ACHN (cell line): Measurements from ENCODE around the gene ADAM30.
"Not testable (repeated sequence)": the region's sequence is repeated elsewhere in the genome, so short reads cannot be mapped to it uniquely, and the experiment has no call there.

ENCODE experiments used
- DNase-seq: peaks from one replicate; pipeline ENCODE4 v3.0.0-alpha.2; 2015
- in situ Hi-C: cut with HindIII; loops from 2 replicates; pipeline ENCODE4 v1.10.0; 2017; ENCODE audit warnings: low sequenced_read_pairs, low pct_ligation_motif_present, low pct_unique_long_range_greater_than_20kb

The ADAM30 gene

GRCh38 chr1:119883826-119884225 is 12.5 kb downstream of the ADAM30 start:
- DNase-seq = no peak
- in situ Hi-C loops = no loop called here

- in situ Hi-C loops = no loop called here
- DNase-seq = no peak
Measured at GRCh38 chr1:119882132-119883049, 13.9 kb downstream of the ADAM30 start.

DNA sequence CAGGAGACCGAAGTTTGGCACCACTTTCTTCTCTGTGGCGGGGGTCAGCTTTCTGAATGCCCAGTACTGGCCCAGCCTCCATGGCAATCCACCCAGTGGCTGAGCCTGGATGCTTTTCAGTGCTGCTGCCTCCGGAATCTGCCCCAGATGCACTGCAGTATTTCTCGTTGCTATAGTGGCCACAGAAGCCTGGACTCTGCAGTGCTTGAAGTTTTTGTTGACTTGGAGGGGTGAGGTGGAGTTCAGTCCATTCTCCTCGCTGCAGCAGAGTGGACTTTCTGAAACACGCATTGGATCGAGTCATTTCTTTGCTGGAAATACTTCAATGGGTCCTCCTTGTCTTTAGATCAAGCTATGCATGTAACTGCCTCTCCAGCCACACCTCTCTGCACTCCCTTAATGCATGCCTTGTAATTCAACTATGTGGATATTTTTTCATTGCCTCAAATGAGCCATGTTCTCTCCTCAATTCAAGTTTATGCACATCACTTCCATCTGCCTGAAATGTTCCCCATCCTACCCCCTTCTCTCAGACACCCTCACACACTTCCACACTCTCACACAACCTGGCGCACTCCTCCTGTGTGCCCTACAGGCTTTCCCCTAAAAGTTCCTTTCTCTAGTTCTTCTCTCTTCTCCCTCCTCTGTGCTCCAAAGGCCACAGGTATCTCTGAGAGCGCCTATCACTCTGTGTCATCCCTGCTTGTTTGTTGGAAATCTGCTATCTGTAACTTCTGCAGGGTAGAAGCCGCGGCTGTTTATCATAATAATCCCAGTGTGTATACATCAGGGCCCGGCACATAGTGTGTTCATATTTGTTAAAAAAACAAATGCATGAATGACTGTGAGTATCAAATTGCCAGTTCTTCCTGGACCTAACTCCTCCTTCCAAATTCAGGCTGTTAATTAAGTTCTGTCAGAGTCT is 16.5 kb downstream of the ADAM30 start:
- no peak for DNase-seq
- in situ Hi-C loops = no loop called here

- in situ Hi-C loops = no loop called here
- no peak for DNase-seq
Measured at GRCh38 chr1:119878171-119878570, 18.1 kb downstream of the ADAM30 start.

DNA sequence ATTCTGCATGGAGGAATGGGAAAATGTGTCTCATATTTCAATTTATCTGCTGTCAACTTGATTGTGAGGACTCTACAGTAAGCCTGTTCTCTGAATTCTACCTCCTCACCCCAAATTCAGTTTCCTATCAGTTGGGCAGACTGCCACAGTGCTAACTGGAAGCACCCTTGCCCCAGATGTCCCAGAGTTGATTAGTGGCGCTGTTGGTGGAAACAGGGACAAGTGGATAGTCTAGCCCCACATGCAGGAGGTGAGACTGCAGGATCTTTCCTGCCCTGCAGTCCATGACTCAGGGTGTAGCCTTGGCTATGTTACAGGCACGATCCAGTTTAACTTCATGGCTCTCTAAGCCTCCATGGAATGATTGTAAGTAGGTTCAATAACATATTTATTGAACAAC is 22.1 kb downstream of the ADAM30 start:
- DNase-seq = no peak
- in situ Hi-C loops = no loop called here

DNA sequence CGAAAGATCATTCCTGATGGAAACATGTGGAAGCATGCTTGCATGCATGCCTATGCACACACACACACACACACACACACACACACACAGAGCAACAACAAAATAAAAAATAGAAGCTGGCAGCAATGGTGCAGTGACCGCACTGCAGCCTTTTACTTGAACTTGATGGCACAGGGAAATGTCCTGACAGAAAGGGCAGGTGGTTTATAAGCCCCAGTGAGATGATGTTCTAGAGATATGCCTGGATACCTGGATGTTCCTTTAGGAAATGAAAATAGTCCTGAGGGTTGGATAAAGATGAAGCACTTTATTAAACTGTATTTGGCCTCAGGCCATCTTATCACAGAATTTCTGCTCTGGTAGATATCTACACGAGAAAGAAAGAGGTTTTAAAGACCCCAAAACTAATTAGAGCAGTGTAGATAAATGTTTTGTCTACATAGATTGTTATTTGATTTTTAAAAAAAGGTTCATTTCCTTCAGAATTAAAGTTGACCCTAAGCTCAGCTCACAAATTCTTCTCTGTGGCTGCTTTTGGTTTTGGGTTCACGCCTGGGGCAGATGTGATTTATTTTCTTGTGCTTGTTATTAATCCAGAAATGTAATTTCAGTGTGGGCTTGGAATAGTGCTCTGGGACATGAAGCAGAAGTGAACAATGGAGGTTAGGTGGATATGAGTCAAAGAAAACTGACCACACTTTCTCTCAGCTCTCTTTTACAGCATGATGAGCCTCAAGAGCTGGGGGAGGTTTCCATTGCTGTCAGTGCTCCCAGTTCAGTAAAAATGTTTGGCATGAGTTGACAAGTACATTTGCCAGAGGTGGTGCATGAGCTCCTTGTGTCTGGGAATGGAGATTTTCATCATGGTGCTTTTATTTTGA is 22.9 kb downstream of the ADAM30 start:
- no peak for DNase-seq
- in situ Hi-C loops = no loop called here

DNA sequence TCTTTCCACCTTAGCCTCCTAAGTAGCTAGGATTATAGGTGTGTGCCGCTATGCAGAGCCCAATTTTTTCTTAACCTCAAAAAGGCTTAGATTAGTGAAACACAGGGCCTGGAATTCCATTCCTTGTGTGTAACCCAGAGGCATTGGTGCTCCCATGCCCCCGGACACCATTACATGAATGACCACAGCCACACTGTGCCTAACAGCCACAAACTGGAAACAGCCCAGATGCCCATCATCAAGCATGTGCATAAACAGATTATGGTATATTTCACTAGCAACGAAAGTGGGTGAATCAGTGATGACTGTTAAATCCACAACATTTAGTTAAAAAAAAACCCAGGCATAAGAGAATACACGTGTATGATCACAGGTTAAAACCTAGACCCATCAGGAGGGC is 24.4 kb downstream of the ADAM30 start:
- no peak for DNase-seq
- in situ Hi-C loops = no loop called here

GRCh38 chr1:119870917-119871596 is 25.3 kb downstream of the ADAM30 start:
- DNase-seq = peak; percentile 79
- in situ Hi-C loops = no loop called here

- DNase-seq = no peak
- in situ Hi-C loops = no loop called here
Measured at GRCh38 chr1:119869995-119870394, 26.3 kb downstream of the ADAM30 start.

DNA sequence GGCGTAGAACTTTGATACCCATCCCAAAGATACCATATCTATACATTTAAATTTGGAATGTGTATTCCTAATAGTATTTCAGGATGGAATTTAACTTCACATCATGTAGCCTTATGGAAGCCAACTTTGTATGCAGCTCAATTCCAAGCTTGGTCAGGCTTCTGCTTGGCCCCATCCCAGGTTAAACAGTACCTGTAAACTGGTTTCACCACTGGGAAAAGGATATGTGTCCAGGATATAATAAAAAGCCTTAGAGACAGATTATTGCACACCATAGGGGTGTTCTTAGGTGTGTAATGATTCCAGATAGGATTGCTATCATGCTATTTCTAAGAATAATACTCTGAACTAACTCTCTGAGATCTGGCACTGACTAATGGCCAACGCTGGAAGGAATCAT is 28.1 kb downstream of the ADAM30 start:
- in situ Hi-C loops = no loop called here
- no peak for DNase-seq

- DNase-seq = no peak
- in situ Hi-C loops = no loop called here
Measured at GRCh38 chr1:119866451-119866850, 29.9 kb downstream of the ADAM30 start.

DNA sequence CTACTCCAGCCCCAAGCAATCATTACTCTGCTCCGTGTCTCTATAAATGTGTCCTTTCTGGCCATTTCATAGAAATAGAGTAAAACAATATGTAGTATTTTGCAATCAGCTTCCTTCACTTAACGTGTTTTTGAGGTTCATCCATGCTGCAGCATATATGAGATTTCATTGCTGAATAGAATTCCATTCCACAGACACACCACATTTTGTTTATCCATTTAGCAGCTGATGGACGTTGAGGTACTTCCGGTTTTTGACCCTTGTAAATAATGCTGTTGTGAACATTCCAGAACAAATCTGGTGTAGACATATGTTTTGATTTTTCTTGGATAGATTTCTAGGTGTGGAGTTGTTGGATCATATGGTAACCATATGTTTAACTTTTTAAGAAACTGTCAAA is 30.7 kb downstream of the ADAM30 start:
- in situ Hi-C loops = no loop called here
- DNase-seq = no peak

DNA sequence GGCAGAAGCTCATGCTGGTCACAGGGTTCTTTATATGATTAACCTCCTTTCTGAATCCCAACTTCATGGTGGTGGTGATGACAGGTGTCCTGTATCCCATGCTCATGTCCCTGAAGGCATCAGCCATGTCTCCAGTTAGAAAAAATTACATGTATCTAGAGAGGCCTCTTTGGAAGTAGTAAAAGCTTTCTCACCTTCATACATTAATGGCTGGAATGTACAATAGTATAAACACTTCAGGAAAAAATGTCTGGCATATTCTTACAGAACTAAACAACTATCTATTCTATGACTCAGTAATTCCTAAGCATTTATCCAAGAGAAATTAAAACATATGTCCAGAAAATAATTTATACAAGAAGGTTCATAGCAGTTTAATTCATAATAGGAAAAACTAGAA is 34.0 kb downstream of the ADAM30 start:
- no peak for DNase-seq
- in situ Hi-C loops = no loop called here

GRCh38 chr1:119861547-119861946 is 34.8 kb downstream of the ADAM30 start:
- DNase-seq = no peak
- in situ Hi-C loops = no loop called here

- in situ Hi-C loops = no loop called here
- DNase-seq = peak; percentile 41
Measured at GRCh38 chr1:119859647-119860046, 36.7 kb downstream of the ADAM30 start.

- in situ Hi-C loops, DNase-seq: not testable (repeated sequence)
Measured at GRCh38 chr1:119858556-119859214, 37.6 kb downstream of the ADAM30 start.

GRCh38 chr1:119858126-119858525 is 38.2 kb downstream of the ADAM30 start:
- no peak for DNase-seq
- in situ Hi-C loops = no loop called here

GRCh38 chr1:119853155-119853554 is 43.2 kb downstream of the ADAM30 start:
- no peak for DNase-seq
- in situ Hi-C loops = no loop called here
